Measurements from ENCODE around the gene GK.
"Not testable (repeated sequence)": the region's sequence is repeated elsewhere in the genome, so short reads cannot be mapped to it uniquely, and the experiment has no call there.

Gene GK

GRCh38 chrX:30713061-30713525 is 59.9 kb downstream of the GK start:
- DNase-seq = no peak

- no peak for DNase-seq
Measured at GRCh38 chrX:30714138-30714537, 60.9 kb downstream of the GK start.

- DNase-seq = no peak
Measured at GRCh38 chrX:30715976-30716375, 62.8 kb downstream of the GK start.

GRCh38 chrX:30733852-30734660 is 80.8 kb downstream of the GK start:
- DNase-seq = no peak

GRCh38 chrX:30734782-30735181 is 81.6 kb downstream of the GK start:
- no peak for DNase-seq

- no peak for DNase-seq
Measured at GRCh38 chrX:30735839-30736238, 82.6 kb downstream of the GK start.

- no peak for DNase-seq
Measured at GRCh38 chrX:30741545-30741944, 88.3 kb downstream of the GK start.

- DNase-seq = no peak
Measured at GRCh38 chrX:30748342-30748960, 95.2 kb downstream of the GK start.

- no peak for DNase-seq
Measured at GRCh38 chrX:30751497-30751896, 98.3 kb downstream of the GK start.

- DNase-seq = no peak
Measured at GRCh38 chrX:30762755-30763154, 109.5 kb downstream of the GK start.

- not testable (repeated sequence) for DNase-seq
Measured at GRCh38 chrX:30773764-30774163, 120.5 kb downstream of the GK start.

GRCh38 chrX:30777575-30777974 is 124.4 kb downstream of the GK start:
- no peak for DNase-seq

- no peak for DNase-seq
Measured at GRCh38 chrX:30779453-30780030, 126.3 kb downstream of the GK start.
